IPS DF 6.9 (cell line): ENCODE results near the gene MORN5.

Experiments
- DNase-seq: peaks from one replicate; pipeline ENCODE4 v3.0.0-alpha.2; 2013; ENCODE audit warnings: low read depth, low spot score
- H3K27ac ChIP-seq: one replicate; pipeline ENCODE4 v1.5.1; 2013; ENCODE audit warnings: low read length, control low read depth
- H3K27me3 ChIP-seq: 2 replicates; pipeline ENCODE4 v1.6.1; 2013; ENCODE audit warnings: mild to moderate bottlenecking, low read length; ENCODE audit not compliant: control insufficient read depth, insufficient read depth
- H3K36me3 ChIP-seq: 2 replicates; pipeline ENCODE4 v1.6.1; 2013; ENCODE audit warnings: low read length; ENCODE audit not compliant: control insufficient read depth, insufficient read depth
- H3K4me1 ChIP-seq: 2 replicates; pipeline ENCODE4 v1.6.1; 2013; ENCODE audit warnings: low read length; ENCODE audit not compliant: control insufficient read depth, insufficient read depth
- H3K4me3 ChIP-seq: 2 replicates; pipeline ENCODE4 v1.5.1; 2013; ENCODE audit warnings: mild to moderate bottlenecking, low read length
- H3K9me3 ChIP-seq: 2 replicates; pipeline ENCODE4 v1.6.1; 2013; ENCODE audit warnings: low read length, inconsistent platforms; ENCODE audit not compliant: control insufficient read depth, insufficient read depth
- WGBS: extraction: QIAGEN DNeasy Blood & Tissue Kit; methylation state at CpG from one replicate; pipeline ENCODE4 v1.1.7; 2013; ENCODE audit warnings: mixed read lengths, missing lambda C conversion rate; ENCODE audit not compliant: insufficient read length, insufficient coverage; 5-methylcytosine and 5-hydroxymethylcytosine counted together

The MORN5 gene

DNA sequence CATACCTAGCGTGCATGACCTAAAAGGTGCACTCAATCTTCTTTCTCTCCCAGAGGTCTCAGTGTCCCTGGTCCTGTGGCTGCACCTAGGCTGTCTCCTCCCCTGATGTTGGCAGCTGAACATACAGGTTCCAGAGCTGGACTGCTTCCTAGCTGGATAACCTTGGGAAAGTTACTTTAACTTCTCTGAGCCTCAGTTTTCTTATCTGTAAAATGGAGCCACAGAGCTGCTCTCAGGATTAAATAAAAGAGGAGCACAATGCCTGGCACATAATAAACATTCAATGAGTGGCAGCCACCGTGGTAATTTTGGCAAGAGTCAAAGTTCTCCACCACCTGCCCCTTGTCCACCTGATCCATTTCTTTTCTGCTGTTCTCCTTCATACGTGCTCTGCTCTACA is 14.0 kb downstream of the MORN5 start:
- Histone ChIP-seq H3K36me3 (no peaks in the 10 kb centered on the region), H3K4me3 (no peak overlapping the region), H3K27me3 (no peaks in the 10 kb centered on the region), H3K9me3 (no peaks in the 10 kb centered on the region), H3K4me1 (no peaks in the 10 kb centered on the region), H3K27ac (no peak overlapping the region)
- no CpG with 5 or more reads among the region's 3 CpGs for WGBS
- DNase-seq, result no peak

DNA sequence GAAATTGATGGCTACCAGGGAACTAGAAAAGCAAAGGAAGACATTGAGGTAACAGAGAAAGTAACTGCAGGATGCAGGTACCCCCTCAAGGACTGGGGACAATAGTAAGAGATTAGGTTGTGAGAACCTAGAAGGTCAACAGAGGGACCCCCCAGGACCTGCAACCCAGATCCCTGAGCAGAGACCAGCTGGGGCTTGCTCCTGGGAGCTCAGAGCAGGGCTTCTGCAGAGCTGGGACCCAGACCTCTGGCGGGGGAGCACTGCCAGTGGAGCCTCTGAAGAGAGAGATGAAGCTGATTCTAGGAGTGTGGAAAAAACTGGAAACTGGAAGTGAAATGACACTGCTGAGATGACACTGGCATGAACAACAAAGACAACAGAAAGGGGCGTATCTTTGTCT is 17.2 kb downstream of the MORN5 start:
- DNase-seq, result no peak
- H3K4me3 ChIP-seq, result no peak overlapping the region
- no peaks in the 10 kb centered on the region for H3K4me1 ChIP-seq
- no peaks in the 10 kb centered on the region for H3K36me3 ChIP-seq
- H3K27me3 ChIP-seq, result no peaks in the 10 kb centered on the region
- no CpG with 5 or more reads among the region's 2 CpGs for WGBS
- H3K9me3 ChIP-seq, result no peaks in the 10 kb centered on the region
- no peak overlapping the region for H3K27ac ChIP-seq

DNA sequence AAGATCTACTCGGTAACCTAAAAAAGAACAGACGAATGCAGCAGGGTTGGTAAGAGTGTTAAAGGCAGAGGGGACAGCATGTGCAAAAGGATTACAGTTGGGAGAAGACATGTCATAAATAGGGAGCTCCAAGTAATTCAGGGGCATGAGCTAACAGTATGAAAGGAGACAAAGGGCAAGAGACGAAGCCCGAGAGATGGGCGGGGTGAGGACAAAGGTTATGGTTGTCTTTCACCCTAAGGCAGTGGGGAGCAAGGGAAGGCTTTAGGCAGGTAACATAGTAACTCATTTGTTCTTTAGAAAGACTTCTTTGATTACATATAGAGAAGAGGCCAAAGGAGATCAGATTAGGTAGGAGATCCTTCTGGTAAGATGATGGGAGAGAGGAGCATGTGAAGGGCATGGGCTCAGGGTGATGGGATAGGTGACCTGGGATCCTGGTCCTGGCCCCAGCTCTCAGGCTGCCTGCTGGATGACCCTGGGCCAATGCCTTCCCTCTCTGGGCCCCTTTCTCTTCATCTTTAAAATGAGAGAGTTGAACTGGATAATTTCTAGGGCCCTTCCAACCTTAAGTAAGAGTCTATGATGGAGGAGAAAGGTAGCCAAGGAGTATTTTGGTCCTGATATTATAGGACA is 19.5 kb downstream of the MORN5 start:
- H3K4me1 ChIP-seq, result no peaks in the 10 kb centered on the region
- no peaks in the 10 kb centered on the region for H3K9me3 ChIP-seq
- no peaks in the 10 kb centered on the region for H3K36me3 ChIP-seq
- WGBS, result no CpG with 5 or more reads among the region's 5 CpGs
- no peak for DNase-seq
- no peak overlapping the region for H3K4me3 ChIP-seq
- no peak overlapping the region for H3K27ac ChIP-seq
- no peaks in the 10 kb centered on the region for H3K27me3 ChIP-seq

DNA sequence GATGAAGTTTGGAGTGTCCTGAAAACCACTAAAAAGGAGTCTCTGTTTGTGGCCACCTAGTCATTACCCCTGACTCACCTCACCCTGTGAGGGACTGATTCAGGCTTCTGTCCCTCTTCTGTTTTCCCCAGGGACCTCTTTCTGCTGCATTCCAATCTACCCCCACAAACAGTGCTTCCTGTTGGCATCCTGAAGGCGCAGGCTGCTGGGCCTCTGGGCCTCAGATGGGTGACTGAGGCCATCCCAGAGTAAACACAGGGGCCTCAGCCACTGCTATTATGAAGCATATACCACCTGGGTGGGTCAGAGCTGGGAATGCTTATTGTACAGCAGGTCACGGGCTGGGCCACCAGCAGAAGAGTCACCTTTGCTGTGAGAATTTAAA is 20.0 kb downstream of the MORN5 start:
- DNase-seq, result no peak
- WGBS, result no CpG with 5 or more reads among the region's 2 CpGs
- H3K27me3 ChIP-seq, result no peaks in the 10 kb centered on the region
- no peak overlapping the region for H3K27ac ChIP-seq
- no peaks in the 10 kb centered on the region for H3K9me3 ChIP-seq
- no peaks in the 10 kb centered on the region for H3K36me3 ChIP-seq
- H3K4me3 ChIP-seq, result no peak overlapping the region
- no peaks in the 10 kb centered on the region for H3K4me1 ChIP-seq

DNA sequence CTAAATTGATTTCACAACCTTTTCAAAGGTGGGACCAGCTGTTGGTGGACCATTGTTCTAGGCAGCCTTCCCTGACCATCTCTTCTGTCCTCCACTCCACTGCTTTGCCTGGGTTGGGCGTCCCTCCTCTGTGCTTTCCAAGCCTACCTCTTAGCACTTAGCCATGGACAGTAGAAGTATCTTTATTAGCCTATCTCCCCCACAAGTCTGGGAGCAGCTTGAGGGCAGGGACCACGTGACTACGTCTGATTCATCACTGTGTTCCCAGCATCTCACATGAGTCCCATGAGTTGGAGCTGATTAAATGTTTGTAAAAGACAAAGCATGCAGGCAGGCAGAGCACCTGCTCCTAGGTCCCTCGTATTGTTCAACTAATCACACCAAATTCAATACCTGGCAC is 20.9 kb downstream of the MORN5 start:
- Histone ChIP-seq H3K27ac (no peak overlapping the region), H3K4me3 (no peak overlapping the region), H3K27me3 (no peaks in the 10 kb centered on the region), H3K4me1 (no peaks in the 10 kb centered on the region), H3K36me3 (no peaks in the 10 kb centered on the region), H3K9me3 (no peaks in the 10 kb centered on the region)
- WGBS, result no CpG with 5 or more reads among the region's 4 CpGs
- no peak for DNase-seq

DNA sequence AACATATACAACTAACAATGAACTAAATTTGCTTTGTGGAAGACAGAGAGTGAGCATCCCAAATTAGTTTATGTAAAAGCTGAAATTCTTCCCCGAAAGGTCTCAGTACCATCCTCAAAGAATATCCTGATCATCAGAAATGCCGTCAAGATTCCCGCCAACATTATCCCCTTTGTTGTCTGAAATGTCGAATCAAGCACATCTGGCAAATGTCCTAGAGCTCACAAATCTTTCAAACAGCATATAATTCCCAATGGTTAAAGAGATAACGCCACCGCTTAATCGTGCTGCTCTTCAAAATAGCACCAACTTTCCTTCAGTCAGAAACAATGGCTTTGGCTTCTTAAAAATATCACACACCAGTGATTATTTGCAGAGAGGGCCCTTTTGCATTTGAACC is 23.8 kb downstream of the MORN5 start:
- Histone ChIP-seq H3K4me1 (no peaks in the 10 kb centered on the region), H3K36me3 (no peaks in the 10 kb centered on the region), H3K9me3 (no peaks in the 10 kb centered on the region), H3K27ac (no peak overlapping the region), H3K27me3 (no peaks in the 10 kb centered on the region), H3K4me3 (no peak overlapping the region)
- no CpG with 5 or more reads among the region's 7 CpGs for WGBS
- no peak for DNase-seq

DNA sequence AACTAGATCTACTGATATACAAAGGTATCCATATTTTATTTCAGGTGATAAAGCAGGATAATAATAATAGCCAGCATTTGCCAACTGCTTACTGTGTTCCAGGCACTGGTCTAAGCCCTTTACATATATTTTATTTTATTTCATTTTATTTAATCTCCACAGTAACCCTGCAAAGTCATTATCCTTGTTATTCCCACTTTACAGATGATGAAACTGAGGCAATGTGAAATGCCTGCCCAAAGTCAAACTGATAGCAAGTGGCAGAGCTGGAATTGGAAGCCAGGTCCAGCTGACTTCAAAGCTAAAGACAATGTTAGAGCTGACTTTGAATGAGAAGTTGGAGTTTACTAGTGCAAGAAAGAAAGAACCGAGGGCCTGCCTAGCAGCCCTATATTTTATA is 24.8 kb downstream of the MORN5 start:
- Histone ChIP-seq H3K27me3 (no peaks in the 10 kb centered on the region), H3K4me3 (no peak overlapping the region), H3K27ac (no peak overlapping the region), H3K9me3 (no peaks in the 10 kb centered on the region), H3K36me3 (no peaks in the 10 kb centered on the region), H3K4me1 (no peaks in the 10 kb centered on the region)
- DNase-seq, result no peak
- WGBS, result no CpG with 5 or more reads among the region's 1 CpG

DNA sequence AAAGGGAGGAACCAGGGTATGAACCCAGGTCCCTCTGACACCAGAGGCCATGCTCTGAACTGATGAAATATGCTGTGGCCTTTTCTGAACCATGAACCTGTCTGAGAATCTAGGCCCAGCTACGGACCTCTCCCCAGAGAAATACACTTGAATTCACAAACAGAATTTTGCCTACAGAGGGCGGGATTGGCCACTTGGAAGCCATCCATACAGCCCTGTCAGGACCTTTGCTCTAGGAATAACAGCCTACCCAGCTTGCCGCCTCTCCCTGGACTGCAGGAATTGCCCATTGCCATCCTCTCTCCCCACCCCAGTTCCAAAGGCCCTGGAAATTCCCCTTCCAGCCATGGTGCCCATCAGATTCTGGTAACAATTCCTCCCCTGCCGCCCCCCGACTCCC is 26.6 kb downstream of the MORN5 start:
- Histone ChIP-seq H3K4me3 (no peak overlapping the region), H3K27me3 (no peaks in the 10 kb centered on the region), H3K4me1 (no peaks in the 10 kb centered on the region), H3K36me3 (no peaks in the 10 kb centered on the region), H3K9me3 (no peaks in the 10 kb centered on the region), H3K27ac (no peak overlapping the region)
- no CpG with 5 or more reads among the region's 5 CpGs for WGBS
- DNase-seq, result no peak

DNA sequence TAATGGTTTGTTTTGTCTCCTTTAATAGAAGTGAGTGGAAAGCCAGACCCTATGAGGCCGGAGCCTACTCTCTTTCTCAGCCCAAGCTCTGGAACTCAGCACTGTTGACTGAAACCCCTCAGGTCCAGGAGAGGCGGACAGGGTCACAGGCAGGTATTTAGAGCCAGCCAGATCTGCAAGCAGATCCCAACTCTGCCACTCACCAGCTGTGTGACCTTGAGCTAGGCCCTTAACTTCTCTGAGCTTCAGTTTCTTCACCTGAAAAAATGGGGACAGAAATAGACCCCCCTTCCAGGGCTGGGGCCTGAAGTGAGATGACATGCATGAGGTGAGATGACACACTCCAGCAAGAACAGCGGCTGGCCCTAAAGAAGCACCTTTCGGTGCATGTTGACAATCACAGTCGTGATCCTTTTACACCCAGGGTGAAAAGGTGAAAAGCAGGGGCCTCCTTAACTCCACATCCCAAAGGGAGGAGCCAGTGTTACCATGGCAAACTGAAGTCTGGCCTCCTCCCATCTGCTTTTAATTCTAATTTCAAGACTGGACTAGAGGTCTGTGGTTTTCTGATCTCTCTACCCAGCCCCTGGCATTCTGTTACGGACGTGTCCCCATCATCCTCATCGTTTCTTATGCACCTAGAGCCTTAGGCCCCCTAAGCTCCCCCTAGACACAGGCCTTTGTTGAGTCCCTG is 27.2 kb downstream of the MORN5 start:
- no peaks in the 10 kb centered on the region for H3K27me3 ChIP-seq
- no peak overlapping the region for H3K4me3 ChIP-seq
- no peaks in the 10 kb centered on the region for H3K36me3 ChIP-seq
- no CpG with 5 or more reads among the region's 8 CpGs for WGBS
- no peaks in the 10 kb centered on the region for H3K4me1 ChIP-seq
- no peak overlapping the region for H3K27ac ChIP-seq
- no peaks in the 10 kb centered on the region for H3K9me3 ChIP-seq
- DNase-seq, result no peak

DNA sequence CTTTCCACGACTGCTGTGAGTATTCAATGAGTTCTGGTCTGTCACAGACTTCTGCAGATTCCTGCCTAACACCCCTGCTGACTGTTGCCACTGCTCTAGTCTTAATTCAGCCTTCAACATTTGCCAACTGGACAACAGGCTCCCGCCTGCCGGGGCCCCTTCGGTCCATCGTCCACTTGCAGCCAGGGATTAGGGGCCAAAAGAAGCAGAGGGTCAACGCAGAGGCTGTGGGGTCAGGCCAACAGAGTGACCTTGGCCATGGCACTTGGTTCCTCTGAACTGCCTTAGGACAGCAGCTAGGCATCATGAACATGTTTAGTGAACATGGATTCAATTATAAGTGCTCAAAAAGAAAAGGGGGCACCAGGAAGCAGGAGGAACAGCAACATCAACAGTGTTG is 28.7 kb downstream of the MORN5 start:
- H3K9me3 ChIP-seq, result no peaks in the 10 kb centered on the region
- H3K36me3 ChIP-seq, result no peaks in the 10 kb centered on the region
- no peak overlapping the region for H3K4me3 ChIP-seq
- H3K27me3 ChIP-seq, result no peaks in the 10 kb centered on the region
- H3K27ac ChIP-seq, result no peak overlapping the region
- no peaks in the 10 kb centered on the region for H3K4me1 ChIP-seq
- no peak for DNase-seq
- WGBS, result no CpG with 5 or more reads among the region's 6 CpGs
